Measurements from ENCODE around the gene CHRNA4.

CHRNA4 gene

DNA sequence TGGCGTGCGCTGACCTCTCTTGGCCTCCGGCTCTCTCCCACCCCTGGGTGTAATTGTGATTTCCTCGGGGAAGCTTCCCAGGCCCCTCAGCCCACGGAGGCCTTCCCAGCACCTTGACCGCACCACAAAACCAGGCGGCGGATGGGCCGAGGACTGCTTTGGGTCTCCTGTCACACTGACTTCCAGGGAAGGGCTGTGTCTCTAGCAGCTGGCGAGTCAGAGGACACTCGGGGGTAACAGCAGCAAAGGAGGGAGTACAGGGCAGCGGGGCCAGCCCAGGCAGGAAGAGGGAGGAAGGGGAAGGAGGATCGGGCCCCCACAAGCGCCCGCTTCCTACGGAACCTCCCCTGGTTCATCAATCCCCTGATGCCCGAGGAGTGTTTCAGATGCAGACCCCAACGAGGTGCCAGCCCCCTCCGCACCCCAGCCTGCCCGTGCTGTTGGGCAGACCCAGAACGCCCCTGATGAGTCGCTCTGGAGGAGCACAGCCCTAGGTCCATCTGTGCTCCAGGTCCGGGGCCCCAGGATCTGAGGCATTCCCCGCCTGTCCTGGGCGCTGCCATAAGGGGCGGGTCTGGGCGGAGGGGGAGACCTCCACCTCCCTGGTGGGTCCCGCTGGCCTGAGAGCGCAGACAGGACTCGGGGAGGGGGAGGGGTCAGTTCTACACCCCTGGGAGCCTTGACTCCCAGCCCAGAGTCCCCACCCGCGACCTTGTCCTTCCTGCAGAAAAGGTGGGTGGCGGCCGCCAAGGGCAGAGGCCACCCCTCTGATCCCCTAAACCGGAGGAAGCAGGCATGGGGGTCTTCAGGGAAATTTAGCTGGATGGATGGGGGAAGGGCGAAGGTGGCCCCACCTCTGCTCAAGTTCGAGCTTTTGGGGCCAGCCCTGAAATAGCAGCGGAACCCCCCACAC is 956 bp downstream of the CHRNA4 start:
- H4K91ac ChIP-seq (ENCODE audit: low read depth, low read length) = no peak overlapping the region
- H2BK5ac ChIP-seq (ENCODE audit: low read depth, low read length, poor library complexity) = no peak overlapping the region
- no peaks in the 10 kb centered on the region for H3K36me3 ChIP-seq (ENCODE audit: control insufficient read depth in 1 of 2, insufficient read depth in 2 of 2, low read length in 2 of 2)
- H3K27me3 ChIP-seq (ENCODE audit: insufficient read depth, low read length) = peaks cover 20% of the 10 kb centered on the region
- no peak overlapping the region for H3K9ac ChIP-seq (ENCODE audit: low read length)
- H3K4me3 ChIP-seq (ENCODE audit: low read depth, low read length) = no peak overlapping the region
- no peak overlapping the region for H3K4ac ChIP-seq (ENCODE audit: low read depth, low read length)
- H4K12ac ChIP-seq (ENCODE audit: low read depth, low read length) = no peak overlapping the region
- H3K14ac ChIP-seq (ENCODE audit: low read length) = no peak overlapping the region
- H3K23ac ChIP-seq (ENCODE audit: low read length) = no peak overlapping the region
- H3K27ac ChIP-seq (ENCODE audit: low read depth, low read length) = no peak overlapping the region
- H3K4me2 ChIP-seq (ENCODE audit: low read length) = no peak overlapping the region
- no peak overlapping the region for H3K18ac ChIP-seq (ENCODE audit: low read length)
- no peaks in the 10 kb centered on the region for H3K79me1 ChIP-seq (ENCODE audit: low read length)
- no peak overlapping the region for H2BK12ac ChIP-seq (ENCODE audit: low read length)
- DNase-seq = no peak
- no peaks in the 10 kb centered on the region for H3K4me1 ChIP-seq (ENCODE audit: control insufficient read depth in 1 of 2, insufficient read depth in 2 of 2, low read length in 2 of 2)
- no peak overlapping the region for H2BK120ac ChIP-seq (ENCODE audit: insufficient read depth, low read length, poor library complexity)
- no peak overlapping the region for H2AFZ ChIP-seq (ENCODE audit: insufficient read depth, low read length, poor library complexity)
- H4K8ac ChIP-seq (ENCODE audit: low read depth, low read length) = no peak overlapping the region
- H3K79me2 ChIP-seq (ENCODE audit: control insufficient read depth, insufficient read depth, low read length, poor library complexity) = no peaks in the 10 kb centered on the region
- WGBS (ENCODE audit: extremely low coverage, insufficient coverage, insufficient read length) = no CpG with 5 or more reads among the region's 38 CpGs
- no peak overlapping the region for H2AK5ac ChIP-seq (ENCODE audit: low read length)
- H3K9me3 ChIP-seq (ENCODE audit: insufficient read depth, low read depth, low read length) = peaks cover 13% of the 10 kb centered on the region

GRCh38 chr20:63359164-63359934 is 1.8 kb downstream of the CHRNA4 start:
- Histone ChIP-seq H3K27me3 (ENCODE audit: insufficient read depth, low read length) (peaks cover 20% of the 10 kb centered on the region), H2BK120ac (ENCODE audit: insufficient read depth, low read length, poor library complexity) (no peak overlapping the region), H3K79me2 (ENCODE audit: control insufficient read depth, insufficient read depth, low read length, poor library complexity) (no peaks in the 10 kb centered on the region), H2AK5ac (ENCODE audit: low read length) (no peak overlapping the region), H3K27ac (ENCODE audit: low read depth, low read length) (no peak overlapping the region), H3K23ac (ENCODE audit: low read length) (no peak overlapping the region), H3K14ac (ENCODE audit: low read length) (no peak overlapping the region), H3K4me2 (ENCODE audit: low read length) (no peak overlapping the region), H3K4ac (ENCODE audit: low read depth, low read length) (no peak overlapping the region), H2AFZ (ENCODE audit: insufficient read depth, low read length, poor library complexity) (no peak overlapping the region), H3K18ac (ENCODE audit: low read length) (no peak overlapping the region), H3K79me1 (ENCODE audit: low read length) (no peaks in the 10 kb centered on the region), H3K9ac (ENCODE audit: low read length) (no peak overlapping the region), H4K8ac (ENCODE audit: low read depth, low read length) (no peak overlapping the region), H3K4me1 (ENCODE audit: control insufficient read depth in 1 of 2, insufficient read depth in 2 of 2, low read length in 2 of 2) (no peaks in the 10 kb centered on the region), H4K12ac (ENCODE audit: low read depth, low read length) (no peak overlapping the region), H3K9me3 (ENCODE audit: insufficient read depth, low read depth, low read length) (peaks cover 13% of the 10 kb centered on the region), H2BK5ac (ENCODE audit: low read depth, low read length, poor library complexity) (no peak overlapping the region), H3K36me3 (ENCODE audit: control insufficient read depth in 1 of 2, insufficient read depth in 2 of 2, low read length in 2 of 2) (no peaks in the 10 kb centered on the region), H4K91ac (ENCODE audit: low read depth, low read length) (no peak overlapping the region), H3K4me3 (ENCODE audit: low read depth, low read length) (no peak overlapping the region), H2BK12ac (ENCODE audit: low read length) (no peak overlapping the region)
- DNase-seq = no peak
- no CpG with 5 or more reads among the region's 42 CpGs for WGBS (ENCODE audit: extremely low coverage, insufficient coverage, insufficient read length)

DNA sequence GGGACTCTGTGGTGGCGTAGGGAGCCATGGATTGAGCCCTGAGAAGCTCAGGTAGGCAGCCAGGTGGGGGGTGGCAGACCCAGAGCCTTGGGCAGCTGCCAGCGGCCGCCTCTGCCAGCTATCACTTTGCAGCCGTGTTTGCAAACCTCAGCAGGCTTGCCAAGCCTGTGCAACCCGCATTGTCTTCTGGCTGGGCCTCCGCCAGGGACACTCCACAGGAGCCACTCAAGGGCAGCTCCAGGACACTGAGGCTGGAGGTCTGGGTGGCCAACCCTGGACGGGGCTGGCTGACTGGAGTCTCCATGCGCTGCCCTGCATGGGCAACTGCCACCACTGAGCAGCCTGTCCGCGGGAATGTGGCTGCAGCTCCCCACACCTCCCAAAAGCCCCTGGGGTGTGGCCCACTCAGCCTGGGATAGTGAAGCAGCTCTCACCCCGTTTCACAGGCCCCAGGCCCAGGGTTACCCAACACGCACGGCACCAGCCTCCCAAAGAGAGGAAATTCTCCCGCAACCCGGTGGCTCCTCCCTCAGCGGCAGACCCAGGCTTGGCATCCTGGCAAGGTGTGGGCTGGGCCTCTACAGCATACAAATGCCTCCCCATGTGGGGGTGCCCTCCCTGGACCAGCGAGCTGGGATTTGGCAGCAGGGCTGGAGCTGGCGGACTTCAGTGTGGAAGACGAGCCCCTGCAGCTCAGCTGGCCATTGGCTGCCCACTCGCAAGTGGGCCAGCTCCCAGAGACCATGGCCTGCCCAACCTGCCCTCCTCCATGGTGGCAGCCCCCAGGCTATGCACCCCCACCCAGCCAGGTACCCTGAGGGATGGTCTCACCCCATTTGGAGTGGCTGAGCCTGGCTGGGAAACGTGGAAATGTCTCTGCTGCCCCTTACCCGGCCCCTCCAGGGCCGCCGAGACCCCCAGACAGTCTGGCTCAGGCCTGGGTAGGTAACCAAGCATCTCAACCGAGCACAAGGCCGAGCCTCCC is 2.9 kb downstream of the CHRNA4 start:
- Histone ChIP-seq H3K27ac (ENCODE audit: low read depth, low read length) (no peak overlapping the region), H3K4ac (ENCODE audit: low read depth, low read length) (no peak overlapping the region), H3K4me2 (ENCODE audit: low read length) (no peak overlapping the region), H2AFZ (ENCODE audit: insufficient read depth, low read length, poor library complexity) (no peak overlapping the region), H3K4me3 (ENCODE audit: low read depth, low read length) (no peak overlapping the region), H3K27me3 (ENCODE audit: insufficient read depth, low read length) (peaks cover 20% of the 10 kb centered on the region), H3K14ac (ENCODE audit: low read length) (no peak overlapping the region), H2BK12ac (ENCODE audit: low read length) (no peak overlapping the region), H3K79me2 (ENCODE audit: control insufficient read depth, insufficient read depth, low read length, poor library complexity) (no peaks in the 10 kb centered on the region), H2AK5ac (ENCODE audit: low read length) (no peak overlapping the region), H2BK120ac (ENCODE audit: insufficient read depth, low read length, poor library complexity) (no peak overlapping the region), H3K36me3 (ENCODE audit: control insufficient read depth in 1 of 2, insufficient read depth in 2 of 2, low read length in 2 of 2) (no peaks in the 10 kb centered on the region), H2BK5ac (ENCODE audit: low read depth, low read length, poor library complexity) (no peak overlapping the region), H3K79me1 (ENCODE audit: low read length) (no peaks in the 10 kb centered on the region), H3K18ac (ENCODE audit: low read length) (no peak overlapping the region), H3K4me1 (ENCODE audit: control insufficient read depth in 1 of 2, insufficient read depth in 2 of 2, low read length in 2 of 2) (no peaks in the 10 kb centered on the region), H4K91ac (ENCODE audit: low read depth, low read length) (no peak overlapping the region), H3K9ac (ENCODE audit: low read length) (no peak overlapping the region), H3K23ac (ENCODE audit: low read length) (no peak overlapping the region), H4K12ac (ENCODE audit: low read depth, low read length) (no peak overlapping the region), H4K8ac (ENCODE audit: low read depth, low read length) (no peak overlapping the region), H3K9me3 (ENCODE audit: insufficient read depth, low read depth, low read length) (peaks cover 13% of the 10 kb centered on the region)
- WGBS (ENCODE audit: extremely low coverage, insufficient coverage, insufficient read length) = no CpG with 5 or more reads among the region's 26 CpGs
- no peak for DNase-seq
